GM23338 (cell line): ENCODE measurements around the gene DNAH11. TPM values are rescaled to one million over a fixed set of nuclear protein-coding genes. Genes with fewer than 3 reads are reported as not detected.

ENCODE experiments used
- ATAC-seq: fragments of 200-7000 bp; cut with Tn5 transposase; 3 replicates; pipeline ENCODE4 v1.9.1; 2020
- DNase-seq: peaks from one replicate; pipeline ENCODE4 v3.0.0-alpha.2; 2015; ENCODE audit warnings: low spot score
- H2AFZ ChIP-seq: fragments of 200-600 bp; sonication (generic); 2 replicates; pipeline ENCODE4 v1.8.0; 2016; ENCODE audit warnings: antibody characterized with exemption, mild to moderate bottlenecking, moderate library complexity
- H3F3A ChIP-seq: fragments of 200-600 bp; sonication (generic); replicated peaks from 2 replicates; pipeline ENCODE4 v1.8.0; 2017; ENCODE audit warnings: antibody characterized with exemption, mixed run types, low read depth
- H3K27ac ChIP-seq: fragments of 200-600 bp; sonication (generic); 2 replicates; pipeline ENCODE4 v1.6.1; 2016; ENCODE audit warnings: low read depth
- H3K27me3 ChIP-seq: fragments of 200-600 bp; sonication (generic); 2 replicates; pipeline ENCODE4 v1.8.0; 2016; ENCODE audit warnings: mild to moderate bottlenecking, mixed run types, moderate library complexity; ENCODE audit not compliant: insufficient read depth
- H3K36me3 ChIP-seq: fragments of 200-600 bp; sonication (generic); 2 replicates; pipeline ENCODE4 v1.8.0; 2016; ENCODE audit warnings: mild to moderate bottlenecking; ENCODE audit not compliant: insufficient read depth
- H3K4me1 ChIP-seq: fragments of 200-600 bp; sonication (generic); 2 replicates; pipeline ENCODE4 v1.8.0; 2016; ENCODE audit warnings: mild to moderate bottlenecking, moderate library complexity; ENCODE audit not compliant: insufficient read depth
- H3K4me2 ChIP-seq: fragments of 200-600 bp; sonication (generic); 2 replicates; pipeline ENCODE4 v1.7.1; 2017; ENCODE audit warnings: mixed run types
- H3K4me3 ChIP-seq: fragments of 200-600 bp; sonication (generic); 2 replicates; pipeline ENCODE4 v1.6.1; 2016; ENCODE audit warnings: mixed run types
- H3K79me2 ChIP-seq: fragments of 200-600 bp; sonication (generic); replicated peaks from 2 replicates; pipeline ENCODE4 v1.8.0; 2017; ENCODE audit warnings: mild to moderate bottlenecking; ENCODE audit not compliant: insufficient read depth
- H3K9me2 ChIP-seq: fragments of 200-600 bp; sonication (generic); 2 replicates; pipeline ENCODE4 v1.8.0; 2017; ENCODE audit not compliant: insufficient read depth
- H4K20me1 ChIP-seq: fragments of 200-600 bp; sonication (generic); replicated peaks from 2 replicates; pipeline ENCODE4 v1.8.0; 2017; ENCODE audit warnings: mild to moderate bottlenecking; ENCODE audit not compliant: insufficient read depth
- H3K27ac Mint-ChIP-seq: 2 replicates; pipeline ENCODE4 v1.8.0; 2020; ENCODE audit warnings: inconsistent platforms, mild to moderate bottlenecking, moderate library complexity, mixed read lengths
- H3K27me3 Mint-ChIP-seq: 3 replicates; pipeline ENCODE4 v1.8.0; 2022; ENCODE audit warnings: low read depth, mild to moderate bottlenecking, moderate library complexity, mixed read lengths, inconsistent platforms; ENCODE audit not compliant: insufficient read depth, poor library complexity
- H3K36me3 Mint-ChIP-seq: 3 replicates; pipeline ENCODE4 v1.8.0; 2021; ENCODE audit warnings: low read depth, mild to moderate bottlenecking, inconsistent platforms, moderate library complexity, mixed read lengths
- H3K4me1 Mint-ChIP-seq: 3 replicates; pipeline ENCODE4 v1.8.0; 2020; ENCODE audit warnings: mild to moderate bottlenecking, inconsistent platforms, mixed read lengths
- H3K4me3 Mint-ChIP-seq: 3 replicates; pipeline ENCODE4 v1.8.0; 2021; ENCODE audit warnings: moderate library complexity, mild to moderate bottlenecking, inconsistent platforms, mixed read lengths
- H3K9me3 Mint-ChIP-seq: 3 replicates; pipeline ENCODE4 v1.8.0; 2020; ENCODE audit warnings: moderate library complexity, mild to moderate bottlenecking, inconsistent platforms, mixed read lengths
- CREB1 ChIP-seq: fragments of 250-450 bp; sonication (Bioruptor Pico); IDR thresholded peaks from 2 replicates; pipeline ENCODE4 v1.5.0; 2020; ENCODE audit warnings: low read depth, mild to moderate bottlenecking, moderate library complexity
- EZH2 ChIP-seq: fragments of 200-600 bp; sonication (generic); IDR thresholded peaks from one replicate; pipeline ENCODE4 v1.8.0; 2017; ENCODE audit warnings: antibody characterized with exemption, mild to moderate bottlenecking, low read depth; ENCODE audit not compliant: unreplicated experiment
- EZH2phosphoT487 ChIP-seq: fragments of 200-600 bp; sonication (generic); IDR thresholded peaks from one replicate; pipeline ENCODE4 v1.8.1; 2018; ENCODE audit warnings: antibody characterized with exemption; ENCODE audit not compliant: unreplicated experiment
- JUNB ChIP-seq: IDR thresholded peaks from one replicate; pipeline ENCODE4 v1.6.1; 2016; ENCODE audit warnings: antibody characterized with exemption; ENCODE audit not compliant: unreplicated experiment
- POLR2AphosphoS5 ChIP-seq: IDR thresholded peaks from 2 replicates; pipeline ENCODE4 v1.6.1; 2016; ENCODE audit warnings: antibody characterized with exemption, low read depth
- REST ChIP-seq: IDR thresholded peaks from one replicate; pipeline ENCODE4 v1.6.1; 2018; ENCODE audit warnings: antibody characterized with exemption; ENCODE audit not compliant: unreplicated experiment
- ZNF331 ChIP-seq: fragments of 250-450 bp; sonication (Bioruptor Pico); IDR thresholded peaks from 2 replicates; pipeline ENCODE4 v1.5.0; 2020; ENCODE audit warnings: low read depth, mild to moderate bottlenecking, moderate library complexity
- polyA plus RNA-seq: library from polyadenylated mRNA; unstranded; fragments of >200 nt; fragmentation: Nextera tagmentation; extraction: Ambion mirVana; gene quantifications from 2 replicates; pipeline ENCODE4 v1.2.1, GENCODE V29; 2016
- total RNA-seq: library from RNA; depleted of rRNA; stranded (reverse); fragments of >200 nt; shearing (Covaris generic); gene quantifications from 2 replicates; pipeline ENCODE4 v1.2.3, GENCODE V29; 2014
- TF ChIP-seq, protein P1 (sequence below): IDR thresholded peaks from 2 replicates; pipeline ENCODE4 v1.6.1; 2016; ENCODE audit warnings: antibody characterized with exemption
- TF ChIP-seq, protein P2 (sequence below): fragments of 250-450 bp; sonication (Bioruptor Pico); IDR thresholded peaks from 2 replicates; pipeline ENCODE4 v1.5.0; 2020; ENCODE audit warnings: mild to moderate bottlenecking, moderate library complexity

Gene DNAH11
- total and polyA plus RNA-seq, 2 experiments from 2014 or later = 9.3 TPM

GRCh38 chr7:21579341-21580072 lies 36.7 kb downstream of the DNAH11 start (continued):
- TF ChIP-seq, protein P1, sequence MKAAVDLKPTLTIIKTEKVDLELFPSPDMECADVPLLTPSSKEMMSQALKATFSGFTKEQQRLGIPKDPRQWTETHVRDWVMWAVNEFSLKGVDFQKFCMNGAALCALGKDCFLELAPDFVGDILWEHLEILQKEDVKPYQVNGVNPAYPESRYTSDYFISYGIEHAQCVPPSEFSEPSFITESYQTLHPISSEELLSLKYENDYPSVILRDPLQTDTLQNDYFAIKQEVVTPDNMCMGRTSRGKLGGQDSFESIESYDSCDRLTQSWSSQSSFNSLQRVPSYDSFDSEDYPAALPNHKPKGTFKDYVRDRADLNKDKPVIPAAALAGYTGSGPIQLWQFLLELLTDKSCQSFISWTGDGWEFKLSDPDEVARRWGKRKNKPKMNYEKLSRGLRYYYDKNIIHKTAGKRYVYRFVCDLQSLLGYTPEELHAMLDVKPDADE = no peak
- TF ChIP-seq, protein P2, sequence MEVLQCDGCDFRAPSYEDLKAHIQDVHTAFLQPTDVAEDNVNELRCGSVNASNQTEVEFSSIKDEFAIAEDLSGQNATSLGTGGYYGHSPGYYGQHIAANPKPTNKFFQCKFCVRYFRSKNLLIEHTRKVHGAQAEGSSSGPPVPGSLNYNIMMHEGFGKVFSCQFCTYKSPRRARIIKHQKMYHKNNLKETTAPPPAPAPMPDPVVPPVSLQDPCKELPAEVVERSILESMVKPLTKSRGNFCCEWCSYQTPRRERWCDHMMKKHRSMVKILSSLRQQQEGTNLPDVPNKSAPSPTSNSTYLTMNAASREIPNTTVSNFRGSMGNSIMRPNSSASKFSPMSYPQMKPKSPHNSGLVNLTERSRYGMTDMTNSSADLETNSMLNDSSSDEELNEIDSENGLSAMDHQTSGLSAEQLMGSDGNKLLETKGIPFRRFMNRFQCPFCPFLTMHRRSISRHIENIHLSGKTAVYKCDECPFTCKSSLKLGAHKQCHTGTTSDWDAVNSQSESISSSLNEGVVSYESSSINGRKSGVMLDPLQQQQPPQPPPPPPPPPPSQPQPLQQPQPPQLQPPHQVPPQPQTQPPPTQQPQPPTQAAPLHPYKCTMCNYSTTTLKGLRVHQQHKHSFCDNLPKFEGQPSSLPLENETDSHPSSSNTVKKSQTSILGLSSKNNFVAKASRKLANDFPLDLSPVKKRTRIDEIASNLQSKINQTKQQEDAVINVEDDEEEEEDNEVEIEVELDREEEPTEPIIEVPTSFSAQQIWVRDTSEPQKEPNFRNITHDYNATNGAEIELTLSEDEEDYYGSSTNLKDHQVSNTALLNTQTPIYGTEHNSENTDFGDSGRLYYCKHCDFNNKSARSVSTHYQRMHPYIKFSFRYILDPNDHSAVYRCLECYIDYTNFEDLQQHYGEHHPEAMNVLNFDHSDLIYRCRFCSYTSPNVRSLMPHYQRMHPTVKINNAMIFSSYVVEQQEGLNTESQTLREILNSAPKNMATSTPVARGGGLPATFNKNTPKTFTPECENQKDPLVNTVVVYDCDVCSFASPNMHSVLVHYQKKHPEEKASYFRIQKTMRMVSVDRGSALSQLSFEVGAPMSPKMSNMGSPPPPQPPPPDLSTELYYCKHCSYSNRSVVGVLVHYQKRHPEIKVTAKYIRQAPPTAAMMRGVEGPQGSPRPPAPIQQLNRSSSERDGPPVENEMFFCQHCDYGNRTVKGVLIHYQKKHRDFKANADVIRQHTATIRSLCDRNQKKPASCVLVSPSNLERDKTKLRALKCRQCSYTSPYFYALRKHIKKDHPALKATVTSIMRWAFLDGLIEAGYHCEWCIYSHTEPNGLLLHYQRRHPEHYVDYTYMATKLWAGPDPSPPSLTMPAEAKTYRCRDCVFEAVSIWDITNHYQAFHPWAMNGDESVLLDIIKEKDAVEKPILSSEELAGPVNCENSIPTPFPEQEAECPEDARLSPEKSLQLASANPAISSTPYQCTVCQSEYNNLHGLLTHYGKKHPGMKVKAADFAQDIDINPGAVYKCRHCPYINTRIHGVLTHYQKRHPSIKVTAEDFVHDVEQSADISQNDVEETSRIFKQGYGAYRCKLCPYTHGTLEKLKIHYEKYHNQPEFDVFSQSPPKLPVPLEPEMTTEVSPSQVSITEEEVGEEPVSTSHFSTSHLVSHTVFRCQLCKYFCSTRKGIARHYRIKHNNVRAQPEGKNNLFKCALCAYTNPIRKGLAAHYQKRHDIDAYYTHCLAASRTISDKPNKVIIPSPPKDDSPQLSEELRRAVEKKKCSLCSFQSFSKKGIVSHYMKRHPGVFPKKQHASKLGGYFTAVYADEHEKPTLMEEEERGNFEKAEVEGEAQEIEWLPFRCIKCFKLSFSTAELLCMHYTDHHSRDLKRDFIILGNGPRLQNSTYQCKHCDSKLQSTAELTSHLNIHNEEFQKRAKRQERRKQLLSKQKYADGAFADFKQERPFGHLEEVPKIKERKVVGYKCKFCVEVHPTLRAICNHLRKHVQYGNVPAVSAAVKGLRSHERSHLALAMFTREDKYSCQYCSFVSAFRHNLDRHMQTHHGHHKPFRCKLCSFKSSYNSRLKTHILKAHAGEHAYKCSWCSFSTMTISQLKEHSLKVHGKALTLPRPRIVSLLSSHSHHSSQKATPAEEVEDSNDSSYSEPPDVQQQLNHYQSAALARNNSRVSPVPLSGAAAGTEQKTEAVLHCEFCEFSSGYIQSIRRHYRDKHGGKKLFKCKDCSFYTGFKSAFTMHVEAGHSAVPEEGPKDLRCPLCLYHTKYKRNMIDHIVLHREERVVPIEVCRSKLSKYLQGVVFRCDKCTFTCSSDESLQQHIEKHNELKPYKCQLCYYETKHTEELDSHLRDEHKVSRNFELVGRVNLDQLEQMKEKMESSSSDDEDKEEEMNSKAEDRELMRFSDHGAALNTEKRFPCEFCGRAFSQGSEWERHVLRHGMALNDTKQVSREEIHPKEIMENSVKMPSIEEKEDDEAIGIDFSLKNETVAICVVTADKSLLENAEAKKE = no peak
- no peak for TF ChIP-seq JUNB

GRCh38 chr7:21580073-21580521 lies 37.3 kb downstream of the DNAH11 start:
- Histone ChIP-seq H3K79me2 (no peaks in the 10 kb centered on the region), H3K4me3 (no peak overlapping the region), H3K9me2 (no peaks in the 10 kb centered on the region), H3K27ac (no peak overlapping the region), H3K27me3 (no peaks in the 10 kb centered on the region), H3K4me1 (no peaks in the 10 kb centered on the region), H3K4me2 (no peak overlapping the region), H2AFZ (no peak overlapping the region), H3K36me3 (no peaks in the 10 kb centered on the region; the same call in 1 of the 2 replicates), H4K20me1 (no peaks in the 10 kb centered on the region), H3F3A (no peaks in the 10 kb centered on the region)
- Mint-ChIP-seq H3K36me3 (peaks cover 27% of the 10 kb centered on the region), H3K9me3 (peaks cover 22% of the 10 kb centered on the region), H3K27ac (no peak overlapping the region), H3K4me1 (no peaks in the 10 kb centered on the region), H3K4me3 (no peak overlapping the region), H3K27me3 (peaks cover 1% of the 10 kb centered on the region)
- no peak for DNase-seq
- no peak for ATAC-seq
- TF ChIP-seq, protein P1 = no peak
- TF ChIP-seq ZNF331 (CRISPR knock-in tag) (no peak), JUNB (no peak), EZH2 (no peak), POLR2AphosphoS5 (no peak), REST (no peak), CREB1 (no peak), EZH2phosphoT487 (no peak)
